Right lobe of liver (tissue), 6 donors: ENCODE data around the gene MYL7. TPM values are rescaled to one million over a fixed set of nuclear protein-coding genes. Genes with fewer than 3 reads are reported as not detected.
A peak's percentile ranks its signal among the peaks of the same experiment; 100 is the strongest.

Experiments used
- ATAC-seq, 4 donors: fragments of 200-7000 bp; cut with Tn5 transposase; one replicate each; pipeline ENCODE4 v1.9.1; 2020; ENCODE audit warnings: mild to moderate bottlenecking in 4 of 4, moderate library complexity in 4 of 4
- DNase-seq, 3 donors: peaks; one replicate each; pipeline ENCODE4 v3.0.0-alpha.2; 2020
- H3K27ac ChIP-seq, 3 donors: fragments of 200-600 bp; one replicate each; pipeline ENCODE4 v1.8.0; 2022
- H3K27me3 ChIP-seq, 2 donors: fragments of 200-600 bp; one replicate each; pipeline ENCODE4 v1.8.0; 2022
- H3K36me3 ChIP-seq, 4 donors: fragments of 200-600 bp; sonication (generic) in 1 of 4; one replicate each; pipeline versions ENCODE4 v1.5.1 to v1.8.0; 2017 to 2022; ENCODE audit warnings: control low read depth in 1 of 4
- H3K4me1 ChIP-seq, 4 donors: fragments of 200-600 bp; sonication (generic) in 1 of 4; one replicate each; pipeline versions ENCODE4 v1.5.1 to v1.8.0; 2017 to 2022; ENCODE audit warnings: control low read depth in 1 of 4
- H3K4me3 ChIP-seq, 3 donors: fragments of 200-600 bp; one replicate each; pipeline ENCODE4 v1.8.0; 2022
- H3K9me3 ChIP-seq, 4 donors: fragments of 200-600 bp; sonication (generic) in 1 of 4; one replicate each; pipeline versions ENCODE4 v1.5.1 to v1.8.0; 2017 to 2022; ENCODE audit warnings: control low read depth in 1 of 4
- CTCF ChIP-seq, 4 donors: fragments of 200-600 bp in 3 of 4; fragments of 450-650 bp in 1 of 4; IDR thresholded peaks; one replicate each; pipeline versions ENCODE4 v1.5.1 to v1.8.0; 2016 to 2022; ENCODE audit warnings: antibody characterized with exemption in 4 of 4, mild to moderate bottlenecking in 2 of 4
- POLR2A ChIP-seq: fragments of 450-650 bp; IDR thresholded peaks from one replicate; pipeline ENCODE4 v1.6.1; 2017; ENCODE audit warnings: antibody characterized with exemption, mild to moderate bottlenecking
- WGBS: methylation state at CpG from one replicate; pipeline ENCODE4 v1.1.6; 2018; ENCODE audit warnings: low coverage, low lambda C conversion rate; ENCODE audit not compliant: insufficient coverage; ENCODE audit errors: missing lambda C conversion rate; 5-methylcytosine and 5-hydroxymethylcytosine counted together
- intact Hi-C, 2 donors: fragments of 100-400 bp; cut with DNase I; formaldehyde crosslinking; loops; one replicate each; pipeline versions ENCODE4 v1.11.2 to v1.14.1; 2022
- total RNA-seq, 6 experiments: library from RNA; depleted of rRNA in 2 of 6; stranded (reverse); fragments of >200 nt in 2 of 6; fragmentation: NEBNext Ultra II Directional in 3 of 6; extraction: Animal tissue kit (Norgen Biotek cat#: 25700) in 3 of 6; gene quantifications; one replicate each; pipeline versions ENCODE4 v1.1.0 to v1.2.4, GENCODE V29; 2016 to 2023
- donor health status: DM: no; HTN: yes; CAD: no.
- donor health status: DM: no; HTN: no; CAD: no.
- donor health status: DM: no; HTN: no; CAD: no.
- donor health status: DM: no; HTN: yes; CAD: no.
- donor health status: DM: no; HTN: yes; CAD: no.

The MYL7 gene
- total RNA-seq, 6 experiments from 2014 or later, result 2.0 TPM; not detected in 5

GRCh38 chr7:44142028-44142427, 896 bp upstream of the MYL7 start:
- H3K9me3 ChIP-seq, result no peaks in the 10 kb centered on the region
- no peaks in the 10 kb centered on the region for H3K4me1 ChIP-seq
- ATAC-seq (no peak), DNase-seq (peak in 1 of 3 donors; percentile 28)
- no peak for TF ChIP-seq POLR2A
- no peaks in the 10 kb centered on the region for H3K36me3 ChIP-seq
- intact Hi-C loops, result no loop called here
- no peaks in the 10 kb centered on the region for H3K27me3 ChIP-seq
- no peak overlapping the region for H3K4me3 ChIP-seq
- no peak overlapping the region for H3K27ac ChIP-seq
- WGBS, result no CpG with 5 or more reads among the region's 4 CpGs

GRCh38 chr7:44140341-44140740, 791 bp downstream of the MYL7 start:
- ATAC-seq (no peak), DNase-seq (no peak)
- intact Hi-C loops, result no loop called here
- Histone ChIP-seq H3K4me1 (no peaks in the 10 kb centered on the region), H3K9me3 (no peaks in the 10 kb centered on the region), H3K27me3 (no peaks in the 10 kb centered on the region), H3K4me3 (no peak overlapping the region), H3K36me3 (no peaks in the 10 kb centered on the region), H3K27ac (no peak overlapping the region)
- 30% methylated on average over 2 of the region's 10 CpGs for WGBS
- TF ChIP-seq CTCF (IDR thresholded peaks at IDR 0.05), result no peak
- no peak for TF ChIP-seq POLR2A

- TF ChIP-seq CTCF (IDR thresholded peaks at IDR 0.05), result no peak
- no peak for TF ChIP-seq POLR2A
- Histone ChIP-seq H3K4me3 (no peak overlapping the region), H3K4me1 (no peaks in the 10 kb centered on the region), H3K9me3 (no peaks in the 10 kb centered on the region), H3K27me3 (no peaks in the 10 kb centered on the region), H3K36me3 (no peaks in the 10 kb centered on the region), H3K27ac (no peak overlapping the region)
- ATAC-seq (no peak), DNase-seq (no peak)
- intact Hi-C loops, result loop anchor here in 1 of 2 donors (10.0 kb wide), 1 partner anchor 55 kb away; no protein-coding TSS in a partner anchor
- 91% methylated on average over 6 of the region's 14 CpGs for WGBS
Measured at GRCh38 chr7:44139311-44140010, 1.7 kb downstream of the MYL7 start.

- no peaks in the 10 kb centered on the region for H3K9me3 ChIP-seq
- H3K4me1 ChIP-seq, result no peaks in the 10 kb centered on the region
- no peaks in the 10 kb centered on the region for H3K36me3 ChIP-seq
- H3K27ac ChIP-seq, result no peak overlapping the region
- DNase-seq (no peak), ATAC-seq (peak in 2 of 4 donors; percentile 19 to 63)
- no CpG with 5 or more reads among the region's 8 CpGs for WGBS
- H3K27me3 ChIP-seq, result no peaks in the 10 kb centered on the region
- TF ChIP-seq POLR2A (no peak), CTCF (IDR thresholded peaks at IDR 0.05) (peak in 1 of 4 donors; percentile 15)
- intact Hi-C loops, result loop anchor here in 1 of 2 donors (10.0 kb wide), 1 partner anchor 56 kb away; no protein-coding TSS in a partner anchor
- no peak overlapping the region for H3K4me3 ChIP-seq
Measured at GRCh38 chr7:44138698-44139097, 2.4 kb downstream of the MYL7 start.

- TF ChIP-seq POLR2A, result no peak
- TF ChIP-seq CTCF (IDR thresholded peaks at IDR 0.05), result no peak
- WGBS, result 90% methylated on average over 5 of the region's 5 CpGs
- Histone ChIP-seq H3K27ac (no peak overlapping the region), H3K27me3 (no peaks in the 10 kb centered on the region), H3K4me1 (peaks cover 0 to 3% (median under 1%) of the 10 kb centered on the region in 4 donors), H3K9me3 (no peaks in the 10 kb centered on the region), H3K4me3 (no peak overlapping the region), H3K36me3 (no peaks in the 10 kb centered on the region)
- intact Hi-C loops, result loop anchor here in 1 of 2 donors (10.0 kb wide), 1 partner anchor 58 kb away; no protein-coding TSS in a partner anchor
- no peak for DNase-seq
- no peak for ATAC-seq
Measured at GRCh38 chr7:44136731-44137130, 4.4 kb downstream of the MYL7 start.
